IPS-18a (cell line): ENCODE measurements around the gene ARL11.

Source experiments
- H3K27ac ChIP-seq: one replicate; pipeline ENCODE4 v1.5.1; 2013; ENCODE audit warnings: low read length
- H3K27me3 ChIP-seq: one replicate; pipeline ENCODE4 v1.6.1; 2013; ENCODE audit warnings: mild to moderate bottlenecking, low read length; ENCODE audit not compliant: control insufficient read depth, insufficient read depth
- H3K36me3 ChIP-seq: one replicate; pipeline ENCODE4 v1.6.1; 2013; ENCODE audit warnings: low read depth, low read length; ENCODE audit not compliant: control insufficient read depth
- H3K4me1 ChIP-seq: one replicate; pipeline ENCODE4 v1.6.1; 2013; ENCODE audit warnings: low read depth, low read length; ENCODE audit not compliant: control insufficient read depth
- H3K4me3 ChIP-seq: one replicate; pipeline ENCODE4 v1.5.1; 2013; ENCODE audit warnings: low read length
- H3K9ac ChIP-seq: one replicate; pipeline ENCODE4 v1.6.1; 2013; ENCODE audit warnings: mild to moderate bottlenecking, low read length, moderate library complexity
- H3K9me3 ChIP-seq: one replicate; pipeline ENCODE4 v1.6.1; 2013; ENCODE audit warnings: low read depth, low read length; ENCODE audit not compliant: control insufficient read depth

The ARL11 gene

DNA sequence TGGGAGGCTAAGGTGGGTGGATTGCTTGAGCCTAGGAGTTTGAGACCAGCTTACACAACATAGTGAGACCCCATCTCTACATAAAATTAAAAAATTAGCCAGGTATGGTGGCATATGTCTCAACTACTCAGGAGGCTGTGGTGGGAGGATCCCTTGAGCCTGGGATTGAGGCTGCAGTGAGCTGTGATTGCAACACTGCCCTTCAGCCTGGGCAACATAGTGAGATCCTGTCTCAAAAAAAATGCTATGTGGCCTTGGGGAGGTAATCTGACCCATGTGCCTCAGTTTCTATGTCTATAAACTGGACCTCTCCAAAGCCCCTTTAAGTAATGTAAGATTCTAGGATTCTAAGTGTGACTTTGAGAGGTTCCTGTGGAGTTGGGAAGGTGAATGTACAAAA is 25.2 kb downstream of the ARL11 start:
- Histone ChIP-seq H3K36me3 (no peaks in the 10 kb centered on the region), H3K27me3 (no peaks in the 10 kb centered on the region), H3K9ac (no peak overlapping the region), H3K4me1 (peaks cover 2% of the 10 kb centered on the region), H3K4me3 (no peak overlapping the region), H3K9me3 (no peaks in the 10 kb centered on the region), H3K27ac (no peak overlapping the region)

DNA sequence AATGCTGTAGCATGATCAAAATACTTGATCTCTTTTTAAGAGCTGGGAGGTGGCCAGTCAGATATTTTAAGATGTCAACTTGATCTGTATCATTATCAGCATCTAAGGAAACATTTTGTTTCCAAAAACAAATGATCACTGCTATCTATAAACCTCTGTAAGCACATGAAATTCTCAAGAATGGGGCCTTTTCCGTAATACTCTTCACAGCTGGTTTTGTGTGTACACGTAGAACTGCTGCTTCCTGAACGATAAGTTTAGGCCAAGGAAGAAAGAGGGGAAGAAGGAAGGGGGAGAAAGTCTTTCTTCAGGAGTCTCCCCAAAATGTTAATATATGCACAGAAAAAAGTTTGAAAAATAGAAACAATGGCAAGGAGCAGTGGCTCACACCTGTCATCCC is 25.7 kb downstream of the ARL11 start:
- Histone ChIP-seq H3K27me3 (no peaks in the 10 kb centered on the region), H3K4me3 (no peak overlapping the region), H3K36me3 (no peaks in the 10 kb centered on the region), H3K9me3 (no peaks in the 10 kb centered on the region), H3K27ac (no peak overlapping the region), H3K9ac (no peak overlapping the region), H3K4me1 (peaks cover 2% of the 10 kb centered on the region)

DNA sequence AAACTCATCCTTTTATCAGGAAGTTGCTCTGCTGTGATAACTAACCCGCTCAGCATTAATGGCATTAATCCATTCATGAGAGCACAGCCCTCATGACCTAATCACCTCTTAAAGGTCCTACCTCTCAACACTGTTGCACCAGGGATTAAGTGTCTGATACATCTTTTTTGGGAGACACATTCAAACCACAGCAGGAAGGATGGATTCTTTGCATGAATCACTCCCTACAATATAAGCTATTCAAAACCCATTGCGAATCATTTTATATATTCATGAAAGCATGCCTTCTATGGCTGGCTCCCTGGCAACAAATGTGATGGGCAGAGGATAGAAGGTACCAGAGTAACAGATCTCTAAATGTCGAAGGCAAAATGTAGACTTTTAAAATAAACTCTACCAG is 27.6 kb downstream of the ARL11 start:
- Histone ChIP-seq H3K9ac (no peak overlapping the region), H3K27ac (no peak overlapping the region), H3K36me3 (peaks cover 2% of the 10 kb centered on the region), H3K4me1 (peaks cover 2% of the 10 kb centered on the region), H3K4me3 (no peak overlapping the region), H3K9me3 (no peaks in the 10 kb centered on the region), H3K27me3 (no peaks in the 10 kb centered on the region)

DNA sequence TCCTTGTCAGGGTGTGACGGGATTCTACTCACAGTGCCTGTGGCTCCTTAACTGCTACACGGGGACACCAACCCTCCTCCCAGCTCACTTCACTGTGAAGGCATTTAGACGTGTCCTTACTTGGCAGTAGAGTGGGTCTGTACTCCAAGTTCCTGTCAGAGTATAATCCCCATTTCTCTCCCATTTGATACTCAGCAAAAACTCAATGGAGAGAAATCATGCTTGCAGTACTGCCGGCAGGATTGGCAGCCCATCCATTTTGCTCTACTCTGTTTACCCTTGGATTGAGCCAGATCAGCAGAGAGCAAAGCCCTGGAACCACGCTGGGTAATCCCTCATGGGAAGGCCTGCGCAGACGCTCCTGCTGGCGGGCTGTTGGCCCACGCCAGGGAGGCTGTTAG is 28.9 kb downstream of the ARL11 start:
- H3K4me3 ChIP-seq = no peak overlapping the region
- no peaks in the 10 kb centered on the region for H3K27me3 ChIP-seq
- H3K9ac ChIP-seq = no peak overlapping the region
- H3K27ac ChIP-seq = no peak overlapping the region
- peaks cover 10% of the 10 kb centered on the region for H3K36me3 ChIP-seq
- H3K4me1 ChIP-seq = peaks cover 2% of the 10 kb centered on the region
- H3K9me3 ChIP-seq = no peaks in the 10 kb centered on the region

DNA sequence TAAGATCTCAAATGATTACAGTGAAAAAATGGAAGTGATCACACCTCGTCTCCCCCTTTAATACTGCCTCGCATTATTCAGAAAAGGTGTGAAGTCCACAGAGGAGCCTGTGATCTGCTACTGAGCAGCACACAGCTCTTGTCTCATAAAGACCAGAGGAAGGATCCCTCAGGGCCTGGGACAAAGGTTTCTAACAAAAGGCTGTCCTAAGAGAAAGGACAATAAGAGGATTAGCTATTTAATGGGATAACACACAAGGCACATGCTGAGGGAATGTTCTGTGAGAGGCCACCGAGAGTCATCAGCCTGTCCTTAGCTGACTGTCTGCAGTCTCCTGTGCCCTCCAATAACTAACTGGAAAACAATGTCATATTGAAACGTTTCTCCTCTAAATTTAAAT is 36.3 kb downstream of the ARL11 start:
- Histone ChIP-seq H3K27ac (no peak overlapping the region), H3K9me3 (no peaks in the 10 kb centered on the region), H3K9ac (no peak overlapping the region), H3K27me3 (no peaks in the 10 kb centered on the region), H3K4me3 (no peak overlapping the region), H3K36me3 (peaks cover 32% of the 10 kb centered on the region), H3K4me1 (no peaks in the 10 kb centered on the region)

DNA sequence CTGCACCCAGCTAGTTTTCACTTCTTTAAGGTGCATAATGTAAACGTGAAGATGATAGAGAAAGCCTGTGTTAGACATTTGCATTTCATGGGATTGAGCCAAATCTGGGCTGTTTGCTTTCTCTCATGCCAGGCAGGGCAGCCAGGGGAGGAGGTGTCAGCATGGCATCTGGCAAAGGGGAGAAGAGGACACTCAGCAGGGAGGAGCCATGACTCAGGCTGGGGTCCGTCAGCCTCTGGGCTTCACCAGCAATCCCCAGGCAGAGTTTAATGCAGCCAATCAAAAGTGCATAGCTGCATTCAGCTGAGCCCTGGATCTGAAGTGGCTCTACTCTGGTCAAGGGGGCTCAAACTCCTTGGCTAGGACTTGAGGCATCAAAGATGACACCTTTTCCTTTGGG is 39.5 kb downstream of the ARL11 start:
- no peak overlapping the region for H3K27ac ChIP-seq
- H3K36me3 ChIP-seq = peaks cover 22% of the 10 kb centered on the region
- H3K4me3 ChIP-seq = no peak overlapping the region
- no peak overlapping the region for H3K9ac ChIP-seq
- H3K27me3 ChIP-seq = no peaks in the 10 kb centered on the region
- peaks cover 7% of the 10 kb centered on the region for H3K4me1 ChIP-seq
- no peaks in the 10 kb centered on the region for H3K9me3 ChIP-seq

DNA sequence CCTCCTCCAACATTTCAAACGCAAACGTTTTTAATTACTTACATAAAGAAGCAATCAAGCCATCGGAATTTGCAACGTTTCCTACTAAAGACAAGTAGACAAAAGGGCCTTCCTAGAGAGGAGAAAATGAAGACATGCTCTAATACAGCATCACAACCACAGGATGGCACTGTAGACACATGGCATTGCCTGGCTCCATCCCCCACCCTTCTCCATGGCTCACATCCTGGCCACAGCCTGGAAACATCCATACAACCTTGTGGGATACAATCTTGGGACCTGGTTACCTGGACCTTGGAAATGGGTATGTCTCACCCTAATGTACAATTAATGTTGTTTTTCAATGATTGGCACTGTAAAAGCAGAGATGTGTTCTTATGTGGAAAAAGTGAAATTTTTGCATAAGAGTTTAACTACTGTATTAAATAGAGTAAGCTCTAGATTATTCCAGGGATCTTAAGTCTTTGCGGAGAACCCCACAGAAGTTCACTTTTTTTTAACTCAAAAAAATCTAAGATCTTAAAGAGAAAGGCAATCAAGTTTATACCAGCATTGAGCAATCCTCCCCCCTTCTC is 41.5 kb downstream of the ARL11 start:
- Histone ChIP-seq H3K36me3 (peaks cover 17% of the 10 kb centered on the region), H3K9ac (no peak overlapping the region), H3K4me3 (no peak overlapping the region)

DNA sequence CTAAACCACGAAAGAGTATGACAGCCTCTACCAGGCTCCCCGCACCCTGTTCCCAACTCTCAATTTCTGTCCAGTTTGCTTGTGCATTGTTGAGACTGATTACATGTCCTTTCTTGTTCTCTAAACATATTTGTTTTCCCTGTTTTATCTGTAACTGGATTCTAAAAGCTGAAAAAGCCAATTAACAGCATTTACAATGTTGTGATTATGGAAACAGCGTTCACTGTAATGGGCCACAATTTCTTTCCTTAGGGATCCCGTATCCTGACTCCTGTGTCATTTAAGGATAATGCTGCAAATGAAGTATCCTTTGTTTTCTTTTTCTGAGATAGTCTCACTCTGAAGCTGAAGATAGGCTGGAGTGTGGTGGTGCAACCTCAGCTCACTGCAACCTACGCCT is 42.5 kb downstream of the ARL11 start:
- H3K9ac ChIP-seq = no peak overlapping the region
- peaks cover 7% of the 10 kb centered on the region for H3K4me1 ChIP-seq
- no peaks in the 10 kb centered on the region for H3K9me3 ChIP-seq
- H3K27ac ChIP-seq = no peak overlapping the region
- no peaks in the 10 kb centered on the region for H3K27me3 ChIP-seq
- H3K4me3 ChIP-seq = no peak overlapping the region
- peaks cover 17% of the 10 kb centered on the region for H3K36me3 ChIP-seq

More for the DNA sequence above, 41.5 kb downstream of the ARL11 start:
- H3K27me3 ChIP-seq = no peaks in the 10 kb centered on the region
- H3K4me1 ChIP-seq = peaks cover 7% of the 10 kb centered on the region
- no peak overlapping the region for H3K27ac ChIP-seq
- H3K9me3 ChIP-seq = no peaks in the 10 kb centered on the region

DNA sequence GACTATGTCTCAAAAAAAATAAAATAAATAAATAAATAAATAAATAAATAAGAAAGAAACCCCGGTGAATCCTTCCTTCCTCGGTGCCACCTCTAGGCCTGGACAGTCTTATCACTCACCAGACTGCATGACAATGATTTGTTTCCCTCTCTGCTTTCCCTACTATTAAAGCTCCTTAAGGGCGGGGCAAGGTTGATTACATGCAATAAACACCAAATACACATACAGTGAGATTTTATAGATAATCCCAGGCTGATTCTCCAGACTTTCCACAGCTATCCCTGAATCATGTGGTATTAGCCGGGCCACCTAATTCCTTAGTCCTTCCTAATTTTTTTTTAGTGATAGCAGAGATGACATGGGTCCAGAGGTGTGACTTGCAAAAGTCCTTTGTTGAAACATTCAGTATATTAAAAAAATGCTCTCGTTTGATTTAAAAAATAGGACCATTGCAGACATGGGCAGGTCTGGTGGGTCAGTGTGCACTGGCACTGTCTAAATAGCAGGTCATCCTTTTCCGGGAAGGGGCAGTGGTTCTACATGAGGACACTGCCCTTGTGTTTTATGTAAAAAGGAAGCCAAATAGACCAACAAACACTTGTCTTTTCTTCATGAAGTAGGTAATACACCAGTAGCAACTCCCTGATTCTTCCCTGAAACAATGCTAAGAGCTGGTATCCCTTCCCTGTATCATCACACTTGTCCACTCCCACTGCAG is 48.4 kb downstream of the ARL11 start:
- no peak overlapping the region for H3K27ac ChIP-seq
- no peaks in the 10 kb centered on the region for H3K4me1 ChIP-seq
- peaks cover 4% of the 10 kb centered on the region for H3K9me3 ChIP-seq
- H3K9ac ChIP-seq = no peak overlapping the region
- H3K27me3 ChIP-seq = no peaks in the 10 kb centered on the region
- H3K36me3 ChIP-seq = peaks cover 4% of the 10 kb centered on the region
- no peak overlapping the region for H3K4me3 ChIP-seq

DNA sequence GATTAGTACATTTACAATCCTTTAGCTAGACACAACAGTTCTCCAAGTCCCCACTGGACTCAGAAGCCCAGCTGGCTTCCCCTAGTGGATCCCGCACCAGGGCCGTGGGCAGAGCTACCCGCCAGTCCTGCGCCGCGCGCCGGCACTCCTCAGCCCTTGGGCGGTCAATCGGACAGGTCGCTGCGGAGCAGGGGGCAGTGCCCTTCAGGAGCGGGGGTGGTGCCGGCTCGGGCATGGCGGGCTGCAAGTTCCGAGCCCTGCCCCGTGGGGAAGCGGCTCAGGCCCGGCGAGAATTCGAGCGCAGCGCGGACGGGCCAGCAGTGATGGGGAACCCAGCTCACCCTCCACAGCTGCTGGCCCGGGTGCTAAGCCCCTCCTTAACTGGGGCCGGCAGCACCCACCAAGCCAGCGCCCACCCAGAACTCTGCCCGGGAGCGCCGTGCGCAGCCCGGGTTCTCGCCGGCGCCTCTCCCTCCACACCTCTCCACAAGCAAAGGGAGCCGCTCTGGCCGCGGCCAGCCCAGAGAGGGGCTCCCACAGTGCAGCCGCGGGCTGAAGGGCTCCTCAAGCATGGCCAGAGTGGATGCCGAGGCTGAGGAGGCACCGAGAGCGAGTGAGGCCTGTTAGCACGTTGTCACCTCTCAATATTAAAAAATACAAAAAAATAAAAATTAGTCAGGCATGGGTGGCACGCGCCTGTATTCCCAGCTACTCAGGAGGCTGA is 50.0 kb downstream of the ARL11 start:
- Histone ChIP-seq H3K4me3 (no peak overlapping the region), H3K27me3 (no peaks in the 10 kb centered on the region), H3K27ac (no peak overlapping the region), H3K4me1 (no peaks in the 10 kb centered on the region), H3K9ac (no peak overlapping the region), H3K36me3 (peaks cover 4% of the 10 kb centered on the region), H3K9me3 (peaks cover 4% of the 10 kb centered on the region)

DNA sequence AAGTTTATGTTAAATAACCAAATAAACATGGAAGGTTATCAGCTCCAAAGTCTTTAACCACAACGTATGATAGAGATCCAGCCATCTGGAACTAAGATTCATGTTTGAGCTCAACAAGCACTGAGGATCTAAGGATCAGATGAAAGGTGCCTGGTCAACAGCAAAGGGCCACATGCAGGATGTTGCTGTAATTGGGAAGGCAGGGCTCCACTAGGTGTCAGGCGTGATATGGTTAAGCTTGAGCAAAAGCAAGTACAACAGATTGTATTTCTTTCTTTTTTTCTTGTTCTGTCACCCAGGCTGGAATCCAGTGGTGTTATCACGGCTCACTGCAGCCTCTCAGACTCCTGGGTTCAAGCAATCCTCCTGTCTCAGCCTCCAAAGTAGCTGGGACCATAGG is 50.9 kb downstream of the ARL11 start:
- Histone ChIP-seq H3K36me3 (peaks cover 4% of the 10 kb centered on the region), H3K27ac (no peak overlapping the region), H3K27me3 (no peaks in the 10 kb centered on the region), H3K4me3 (no peak overlapping the region), H3K9me3 (peaks cover 4% of the 10 kb centered on the region), H3K9ac (no peak overlapping the region), H3K4me1 (no peaks in the 10 kb centered on the region)
